ENCODE measurements around the gene IFNGR2.

GRCh38 chr21:33388188-33388587 lies 15.0 kb upstream of the IFNGR2 start:
- TF ChIP-seq EZH2 (IDR thresholded peaks at IDR 0.05; ENCODE audit: low read length, missing control alignments) (no peak), CTCF (conservative IDR thresholded peaks at IDR 0.05 in 1 of 2, IDR thresholded peaks at IDR 0.05 in 1 of 2; ENCODE audit: low read depth in 1 of 2, low read length in 2 of 2) (no peak)
